Stimulated activated memory B cell treated with anti-CD40 and anti-IgM and Interleukin-4, amounts not matched to agents 10 μg/mL and 1 μg/mL and 100 μg/mL, for 72 hours (primary cell): Measurements from ENCODE around the gene DTWD2.
"Not testable (repeated sequence)": the region's sequence is repeated elsewhere in the genome, so short reads cannot be mapped to it uniquely, and the experiment has no call there.

ENCODE experiments used
- ATAC-seq: fragments of 150-1000 bp; cut with Tn5 transposase; 2 replicates; pipeline ENCODE4 v1.10.0; 2021
- H3K27ac Mint-ChIP-seq: one replicate; pipeline ENCODE4 v1.8.0; 2022; ENCODE audit warnings: mild to moderate bottlenecking, mixed read lengths
- H3K27me3 Mint-ChIP-seq: one replicate; pipeline ENCODE4 v1.8.0; 2022; ENCODE audit warnings: mixed read lengths
- H3K36me3 Mint-ChIP-seq: one replicate; pipeline ENCODE4 v1.8.0; 2022; ENCODE audit warnings: mixed read lengths
- H3K4me1 Mint-ChIP-seq: one replicate; pipeline ENCODE4 v1.8.0; 2022; ENCODE audit warnings: mixed read lengths
- H3K4me3 Mint-ChIP-seq: one replicate; pipeline ENCODE4 v1.8.0; 2022; ENCODE audit warnings: mild to moderate bottlenecking, moderate library complexity, mixed read lengths
- H3K9me3 Mint-ChIP-seq: one replicate; pipeline ENCODE4 v1.8.0; 2022; ENCODE audit warnings: mixed read lengths

Gene DTWD2

GRCh38 chr5:118980017-118980416, 8.3 kb downstream of the DTWD2 start:
- Mint-ChIP-seq H3K36me3 (peaks cover 53% of the 10 kb centered on the region), H3K9me3 (peaks cover 8% of the 10 kb centered on the region), H3K4me1 (peaks cover 19% of the 10 kb centered on the region), H3K4me3 (no peak overlapping the region), H3K27me3 (no peaks in the 10 kb centered on the region), H3K27ac (no peak overlapping the region)
- ATAC-seq = no peak

- ATAC-seq, H3K27me3 Mint-ChIP-seq, H3K27ac Mint-ChIP-seq, H3K4me3 Mint-ChIP-seq: not testable (repeated sequence)
- Mint-ChIP-seq H3K9me3 (peaks cover 16% of the 10 kb centered on the region), H3K36me3 (peaks cover 52% of the 10 kb centered on the region), H3K4me1 (peaks cover 30% of the 10 kb centered on the region)
Observed at GRCh38 chr5:118973779-118974445, 14.4 kb downstream of the DTWD2 start.

- Mint-ChIP-seq H3K4me1 (peaks cover 14% of the 10 kb centered on the region), H3K4me3 (no peak overlapping the region), H3K9me3 (peaks cover 8% of the 10 kb centered on the region), H3K36me3 (peaks cover 17% of the 10 kb centered on the region), H3K27me3 (no peaks in the 10 kb centered on the region), H3K27ac (no peak overlapping the region)
- no peak for ATAC-seq
Observed at GRCh38 chr5:118968925-118969375, 19.4 kb downstream of the DTWD2 start.

GRCh38 chr5:118968406-118968911, 19.9 kb downstream of the DTWD2 start:
- ATAC-seq = no peak
- no peak overlapping the region for H3K27ac Mint-ChIP-seq
- H3K27me3 Mint-ChIP-seq = no peaks in the 10 kb centered on the region
- H3K36me3 Mint-ChIP-seq = peaks cover 12% of the 10 kb centered on the region
- no peak overlapping the region for H3K4me3 Mint-ChIP-seq
- H3K4me1 Mint-ChIP-seq = peaks cover 14% of the 10 kb centered on the region
- peaks cover 5% of the 10 kb centered on the region for H3K9me3 Mint-ChIP-seq

GRCh38 chr5:118967059-118967508, 21.3 kb downstream of the DTWD2 start:
- no peak for ATAC-seq
- Mint-ChIP-seq H3K9me3 (peaks cover 2% of the 10 kb centered on the region), H3K27me3 (no peaks in the 10 kb centered on the region), H3K4me3 (no peak overlapping the region), H3K36me3 (peaks cover 14% of the 10 kb centered on the region), H3K27ac (no peak overlapping the region), H3K4me1 (peaks cover 19% of the 10 kb centered on the region)

GRCh38 chr5:118965890-118966289, 22.5 kb downstream of the DTWD2 start:
- ATAC-seq = no peak
- Mint-ChIP-seq H3K27ac (no peak overlapping the region), H3K36me3 (peaks cover 14% of the 10 kb centered on the region), H3K9me3 (no peaks in the 10 kb centered on the region), H3K4me1 (peaks cover 13% of the 10 kb centered on the region), H3K27me3 (no peaks in the 10 kb centered on the region), H3K4me3 (no peak overlapping the region)

- H3K9me3 Mint-ChIP-seq, H3K4me3 Mint-ChIP-seq, ATAC-seq, H3K4me1 Mint-ChIP-seq, H3K27ac Mint-ChIP-seq, H3K27me3 Mint-ChIP-seq: not testable (repeated sequence)
- H3K36me3 Mint-ChIP-seq = peaks cover 23% of the 10 kb centered on the region
Observed at GRCh38 chr5:118964970-118965369, 23.4 kb downstream of the DTWD2 start.

GRCh38 chr5:118964388-118964787, 24.0 kb downstream of the DTWD2 start:
- H3K4me3 Mint-ChIP-seq, H3K4me1 Mint-ChIP-seq, H3K27me3 Mint-ChIP-seq, H3K27ac Mint-ChIP-seq, H3K9me3 Mint-ChIP-seq, ATAC-seq: not testable (repeated sequence)
- peaks cover 29% of the 10 kb centered on the region for H3K36me3 Mint-ChIP-seq

GRCh38 chr5:118963169-118963568, 25.2 kb downstream of the DTWD2 start:
- ATAC-seq = no peak
- Mint-ChIP-seq H3K27me3 (no peaks in the 10 kb centered on the region), H3K4me3 (no peak overlapping the region), H3K9me3 (peaks cover 3% of the 10 kb centered on the region), H3K4me1 (peaks cover 11% of the 10 kb centered on the region), H3K27ac (no peak overlapping the region), H3K36me3 (peaks cover 41% of the 10 kb centered on the region)

GRCh38 chr5:118960557-118960956, 27.8 kb downstream of the DTWD2 start:
- Mint-ChIP-seq H3K27ac (no peak overlapping the region), H3K27me3 (no peaks in the 10 kb centered on the region), H3K36me3 (peaks cover 39% of the 10 kb centered on the region), H3K9me3 (peaks cover 3% of the 10 kb centered on the region), H3K4me1 (peaks cover 11% of the 10 kb centered on the region), H3K4me3 (no peak overlapping the region)
- ATAC-seq = no peak

GRCh38 chr5:118956727-118957126, 31.6 kb downstream of the DTWD2 start:
- Mint-ChIP-seq H3K9me3 (peaks cover 3% of the 10 kb centered on the region), H3K36me3 (peaks cover 36% of the 10 kb centered on the region), H3K4me1 (peaks cover 5% of the 10 kb centered on the region), H3K27me3 (no peaks in the 10 kb centered on the region), H3K4me3 (no peak overlapping the region), H3K27ac (no peak overlapping the region)
- ATAC-seq = no peak

GRCh38 chr5:118953652-118954005, 34.7 kb downstream of the DTWD2 start:
- Mint-ChIP-seq H3K4me1 (peaks cover 5% of the 10 kb centered on the region), H3K27ac (no peak overlapping the region), H3K4me3 (no peak overlapping the region), H3K36me3 (peaks cover 32% of the 10 kb centered on the region), H3K27me3 (no peaks in the 10 kb centered on the region), H3K9me3 (no peaks in the 10 kb centered on the region)
- ATAC-seq = no peak

- Mint-ChIP-seq H3K4me1 (no peaks in the 10 kb centered on the region), H3K4me3 (no peak overlapping the region), H3K9me3 (no peaks in the 10 kb centered on the region), H3K27me3 (no peaks in the 10 kb centered on the region), H3K27ac (no peak overlapping the region), H3K36me3 (peaks cover 27% of the 10 kb centered on the region)
- no peak for ATAC-seq
Observed at GRCh38 chr5:118952992-118953651, 35.2 kb downstream of the DTWD2 start.

GRCh38 chr5:118952306-118952705, 36.0 kb downstream of the DTWD2 start:
- not testable (repeated sequence) for H3K27ac Mint-ChIP-seq, ATAC-seq, H3K4me3 Mint-ChIP-seq, H3K9me3 Mint-ChIP-seq, H3K27me3 Mint-ChIP-seq, H3K4me1 Mint-ChIP-seq
- H3K36me3 Mint-ChIP-seq = peaks cover 25% of the 10 kb centered on the region

- H3K4me1 Mint-ChIP-seq, ATAC-seq, H3K27me3 Mint-ChIP-seq, H3K4me3 Mint-ChIP-seq, H3K27ac Mint-ChIP-seq, H3K9me3 Mint-ChIP-seq: not testable (repeated sequence)
- peaks cover 25% of the 10 kb centered on the region for H3K36me3 Mint-ChIP-seq
Observed at GRCh38 chr5:118950354-118950753, 38.0 kb downstream of the DTWD2 start.
